AG09309 (cell line): ENCODE results near the gene EIF4G3.

ENCODE experiments used
- DNase-seq: peaks from one replicate; pipeline ENCODE4 v3.0.0-alpha.2; 2010; ENCODE audit warnings: low read depth
- H3K4me3 ChIP-seq: 2 replicates; pipeline ENCODE4 v1.5.1; 2011; ENCODE audit warnings: mild to moderate bottlenecking, low read depth, low read length, moderate library complexity; ENCODE audit not compliant: control insufficient read depth
- CTCF ChIP-seq: IDR thresholded peaks from 2 replicates; pipeline ENCODE4 v1.5.1; 2011; ENCODE audit warnings: mild to moderate bottlenecking, low read depth, low read length, inconsistent platforms; ENCODE audit not compliant: insufficient read depth, control insufficient read depth; ENCODE audit errors: missing control alignments

The EIF4G3 gene, protein sequence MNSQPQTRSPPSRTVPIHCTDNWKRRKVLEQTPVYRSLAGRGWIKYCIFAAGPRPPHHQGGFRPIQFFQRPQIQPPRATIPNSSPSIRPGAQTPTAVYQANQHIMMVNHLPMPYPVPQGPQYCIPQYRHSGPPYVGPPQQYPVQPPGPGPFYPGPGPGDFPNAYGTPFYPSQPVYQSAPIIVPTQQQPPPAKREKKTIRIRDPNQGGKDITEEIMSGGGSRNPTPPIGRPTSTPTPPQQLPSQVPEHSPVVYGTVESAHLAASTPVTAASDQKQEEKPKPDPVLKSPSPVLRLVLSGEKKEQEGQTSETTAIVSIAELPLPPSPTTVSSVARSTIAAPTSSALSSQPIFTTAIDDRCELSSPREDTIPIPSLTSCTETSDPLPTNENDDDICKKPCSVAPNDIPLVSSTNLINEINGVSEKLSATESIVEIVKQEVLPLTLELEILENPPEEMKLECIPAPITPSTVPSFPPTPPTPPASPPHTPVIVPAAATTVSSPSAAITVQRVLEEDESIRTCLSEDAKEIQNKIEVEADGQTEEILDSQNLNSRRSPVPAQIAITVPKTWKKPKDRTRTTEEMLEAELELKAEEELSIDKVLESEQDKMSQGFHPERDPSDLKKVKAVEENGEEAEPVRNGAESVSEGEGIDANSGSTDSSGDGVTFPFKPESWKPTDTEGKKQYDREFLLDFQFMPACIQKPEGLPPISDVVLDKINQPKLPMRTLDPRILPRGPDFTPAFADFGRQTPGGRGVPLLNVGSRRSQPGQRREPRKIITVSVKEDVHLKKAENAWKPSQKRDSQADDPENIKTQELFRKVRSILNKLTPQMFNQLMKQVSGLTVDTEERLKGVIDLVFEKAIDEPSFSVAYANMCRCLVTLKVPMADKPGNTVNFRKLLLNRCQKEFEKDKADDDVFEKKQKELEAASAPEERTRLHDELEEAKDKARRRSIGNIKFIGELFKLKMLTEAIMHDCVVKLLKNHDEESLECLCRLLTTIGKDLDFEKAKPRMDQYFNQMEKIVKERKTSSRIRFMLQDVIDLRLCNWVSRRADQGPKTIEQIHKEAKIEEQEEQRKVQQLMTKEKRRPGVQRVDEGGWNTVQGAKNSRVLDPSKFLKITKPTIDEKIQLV (N-terminal part only)

DNA sequence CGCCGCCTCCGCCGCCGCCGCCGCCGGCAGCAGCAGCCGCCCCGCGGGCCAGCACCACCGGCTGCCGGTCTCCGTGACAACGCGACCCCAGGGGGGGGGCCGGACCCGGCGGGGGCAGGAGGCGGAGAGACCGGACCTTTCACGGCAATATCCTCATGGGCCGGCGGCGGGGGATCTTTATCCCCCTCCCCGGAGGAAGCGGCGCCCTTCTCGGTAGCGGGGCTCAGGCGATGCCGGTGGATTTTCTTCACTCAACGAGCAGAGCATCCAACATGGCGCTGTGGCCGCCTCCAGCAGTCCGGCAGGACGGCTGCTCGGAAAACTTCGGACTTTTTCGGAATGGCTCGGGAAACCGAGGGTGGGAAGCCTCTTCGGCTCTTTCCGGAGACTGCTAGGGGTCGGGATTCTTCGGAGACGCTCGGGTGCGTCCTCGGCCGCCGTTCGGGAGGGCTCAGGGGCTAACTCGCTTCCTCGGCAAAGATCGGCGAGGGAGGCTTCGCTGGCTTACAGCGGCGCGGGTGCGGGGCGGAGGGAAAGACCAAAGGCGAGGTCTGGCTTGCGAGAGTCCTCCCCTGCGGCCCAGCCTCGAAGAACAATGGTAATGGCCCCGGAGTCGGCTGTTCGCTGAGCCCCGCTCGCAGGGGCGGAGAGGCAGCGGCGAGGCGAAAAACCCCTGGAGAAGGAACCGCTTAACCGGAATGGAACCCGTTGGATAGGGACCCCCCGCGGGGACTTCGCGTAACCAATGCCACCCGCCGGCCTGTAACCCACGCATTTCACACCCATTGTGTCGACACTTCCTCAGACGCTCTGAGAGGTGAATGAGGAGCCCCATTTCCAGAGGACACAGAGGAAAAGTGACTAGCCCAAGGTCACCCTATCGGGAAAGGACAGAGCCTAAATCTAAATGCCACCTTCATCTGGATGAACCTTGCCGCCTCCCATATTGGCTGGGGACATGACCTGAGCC lies at the start of gene EIF4G3:
TSS of gene EIF4G3 (minus strand) at position 312 of the 970 bp plus-strand sequence. CDS start 174,155 bp downstream, outside the sequence.
- DNase-seq, result peak; percentile 74
- no peak for TF ChIP-seq CTCF
- peak within 1 kb of the TSS; percentile 99 for H3K4me3 ChIP-seq

- no peak overlapping the region for H3K4me3 ChIP-seq
- no peak for TF ChIP-seq CTCF
- DNase-seq, result no peak
Observed at GRCh38 chr1:21225065-21225464, 48.4 kb upstream of the EIF4G3 start.

GRCh38 chr1:21220815-21221214 lies 44.1 kb upstream of the EIF4G3 start:
- no peak overlapping the region for H3K4me3 ChIP-seq
- no peak for TF ChIP-seq CTCF
- no peak for DNase-seq

DNA sequence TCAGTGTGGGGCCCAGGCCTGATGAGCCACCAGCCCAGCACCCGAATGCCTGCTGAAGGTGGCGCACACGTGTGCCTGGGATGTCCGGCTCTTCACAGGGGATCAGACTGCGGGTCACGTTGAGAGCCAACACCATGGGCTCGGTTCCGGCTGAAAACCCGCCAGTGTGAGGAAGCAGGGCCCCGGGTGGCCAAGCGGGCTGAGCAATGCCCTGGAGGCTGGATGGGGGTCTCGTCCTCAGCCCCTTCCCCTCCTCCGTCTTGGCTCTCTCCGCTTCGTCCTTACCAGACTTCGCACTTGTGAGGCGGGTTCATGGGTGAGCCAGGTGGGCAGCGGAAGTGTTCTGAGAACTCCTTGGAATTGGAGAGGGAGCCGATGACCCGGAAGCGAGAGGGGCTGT lies 43.0 kb upstream of the EIF4G3 start:
- H3K4me3 ChIP-seq, result no peak overlapping the region
- DNase-seq, result no peak
- no peak for TF ChIP-seq CTCF

DNA sequence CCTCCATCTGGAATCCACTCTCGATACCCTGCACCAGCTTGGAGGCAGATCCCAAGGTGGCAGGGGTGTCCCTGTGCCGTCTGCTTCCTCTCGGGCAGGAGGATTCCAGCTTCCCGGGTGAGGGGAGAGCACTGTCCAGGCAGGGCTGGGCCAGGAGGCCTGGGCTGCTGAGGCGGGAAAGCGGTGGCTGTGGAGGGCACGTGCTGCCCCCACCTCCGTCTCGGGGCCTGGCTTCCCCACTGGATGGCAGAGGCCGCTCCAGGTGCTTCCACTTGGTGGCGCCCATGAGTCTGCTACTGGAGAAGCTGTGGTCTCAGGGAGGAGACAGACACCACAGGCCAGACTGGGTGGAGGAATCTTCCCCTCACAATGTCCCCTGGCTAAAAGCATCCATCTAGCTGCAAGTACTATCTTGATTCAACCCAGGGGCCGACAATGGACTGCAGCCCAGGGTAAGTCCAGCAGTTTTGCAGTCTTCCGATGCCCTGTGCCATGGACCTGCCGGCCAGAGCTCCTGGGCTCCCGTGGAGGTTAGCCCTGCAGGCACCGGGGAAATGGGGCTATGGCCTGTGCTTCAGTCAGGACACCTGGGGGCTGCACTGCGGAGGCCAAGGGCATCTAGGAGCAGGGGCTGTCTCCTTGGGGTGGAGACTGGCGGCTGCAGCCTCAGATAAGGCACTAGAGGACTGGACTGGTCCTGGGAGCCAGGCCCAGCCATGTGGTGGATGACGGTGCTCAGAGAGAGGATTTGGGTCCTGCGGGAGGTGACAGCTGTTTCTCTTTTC lies 41.3 kb upstream of the EIF4G3 start:
- peak; percentile 46 for TF ChIP-seq CTCF
- no peak overlapping the region for H3K4me3 ChIP-seq
- no peak for DNase-seq
